A673 (cell line): ENCODE data around the gene NF1. TPM values are rescaled to one million over a fixed set of nuclear protein-coding genes. Genes with fewer than 3 reads are reported as not detected.

ENCODE experiments used
- BruUV-seq: library from RNA; stranded (reverse); fragments of 400-500 nt; replicated peaks from 2 replicates; lab custom pipeline; 2021; lab: Mats Ljungman, UMichigan
- CTCF ChIA-PET: fragments of 300-600 bp; sonication (Branson Sonifier 250); formaldehyde crosslinking; loops from one replicate; lab custom pipeline; 2022; ENCODE audit warnings: antibody characterized with exemption; lab: Charles Lee
- POLR2A ChIA-PET: fragments of 300-600 bp; sonication (Branson Sonifier 250); formaldehyde crosslinking; loops from one replicate; lab custom pipeline; 2022; ENCODE audit warnings: antibody characterized with exemption; ENCODE audit not compliant: low non-redundant PET; lab: Charles Lee
- DNase-seq: peaks from one replicate; pipeline ENCODE4 v3.0.0-alpha.2; 2015; ENCODE audit warnings: low spot score
- H3K27ac ChIP-seq: fragments of 200-600 bp; sonication (generic); 2 replicates; pipeline ENCODE4 v1.5.1; 2016; ENCODE audit warnings: mixed run types, low read depth, mild to moderate bottlenecking, mixed read lengths, antibody characterized with exemption, low read length; ENCODE audit not compliant: poor library complexity, severe bottlenecking
- H3K27me3 ChIP-seq: fragments of 200-600 bp; sonication (generic); replicated peaks from 2 replicates; pipeline ENCODE4 v1.6.1; 2017; ENCODE audit warnings: mixed run types, low read depth, mild to moderate bottlenecking, mixed read lengths, antibody characterized with exemption, low read length; ENCODE audit not compliant: insufficient read depth, poor library complexity
- H3K36me3 ChIP-seq: fragments of 200-600 bp; sonication (generic); 2 replicates; pipeline ENCODE4 v1.6.1; 2016; ENCODE audit warnings: mixed run types, mild to moderate bottlenecking, mixed read lengths, antibody characterized with exemption, low read length; ENCODE audit not compliant: insufficient read depth, poor library complexity, severe bottlenecking
- H3K4me1 ChIP-seq: fragments of 200-600 bp; sonication (generic); 2 replicates; pipeline ENCODE4 v1.6.1; 2017; ENCODE audit warnings: mixed run types, mild to moderate bottlenecking, mixed read lengths, antibody characterized with exemption, low read length; ENCODE audit not compliant: insufficient read depth, poor library complexity, severe bottlenecking
- H3K4me3 ChIP-seq: fragments of 200-600 bp; sonication (generic); 2 replicates; pipeline ENCODE4 v1.5.1; 2016; ENCODE audit warnings: low read depth, mixed run types, mild to moderate bottlenecking, mixed read lengths, low read length; ENCODE audit not compliant: poor library complexity, severe bottlenecking
- H3K9me3 ChIP-seq: fragments of 200-600 bp; sonication (generic); 2 replicates; pipeline ENCODE4 v1.6.1; 2016; ENCODE audit warnings: mixed run types, low read depth, mild to moderate bottlenecking, mixed read lengths, antibody characterized with exemption, low read length; ENCODE audit not compliant: poor library complexity, severe bottlenecking
- EZH2 ChIP-seq: fragments of 200-600 bp; sonication (generic); IDR thresholded peaks from 2 replicates; pipeline ENCODE4 v1.6.1; 2017; ENCODE audit warnings: borderline replicate concordance, low read depth, mild to moderate bottlenecking, mixed read lengths, antibody characterized with exemption, low read length; ENCODE audit not compliant: poor library complexity, severe bottlenecking
- intact Hi-C: fragments of 100-400 bp; cut with micrococcal nuclease; formaldehyde crosslinking; loops from one replicate; pipeline ENCODE4 v1.10.0; 2022; ENCODE audit not compliant: unreplicated experiment
- total RNA-seq: library from RNA; stranded (reverse); gene quantifications from 2 replicates; pipeline ENCODE4 v1.2.3, GENCODE V29; 2021
- TF ChIP-seq, protein P1 (sequence below): fragments of 300-800, 200-600 bp; sonication (generic); conservative IDR thresholded peaks from 2 replicates; pipeline ENCODE4 v1.5.1; 2017; ENCODE audit warnings: low read depth, mild to moderate bottlenecking, antibody characterized with exemption, low read length, moderate library complexity, mixed read lengths

NF1 gene
- total RNA-seq, 1 experiment from 2014 or later = 32.1 TPM

DNA sequence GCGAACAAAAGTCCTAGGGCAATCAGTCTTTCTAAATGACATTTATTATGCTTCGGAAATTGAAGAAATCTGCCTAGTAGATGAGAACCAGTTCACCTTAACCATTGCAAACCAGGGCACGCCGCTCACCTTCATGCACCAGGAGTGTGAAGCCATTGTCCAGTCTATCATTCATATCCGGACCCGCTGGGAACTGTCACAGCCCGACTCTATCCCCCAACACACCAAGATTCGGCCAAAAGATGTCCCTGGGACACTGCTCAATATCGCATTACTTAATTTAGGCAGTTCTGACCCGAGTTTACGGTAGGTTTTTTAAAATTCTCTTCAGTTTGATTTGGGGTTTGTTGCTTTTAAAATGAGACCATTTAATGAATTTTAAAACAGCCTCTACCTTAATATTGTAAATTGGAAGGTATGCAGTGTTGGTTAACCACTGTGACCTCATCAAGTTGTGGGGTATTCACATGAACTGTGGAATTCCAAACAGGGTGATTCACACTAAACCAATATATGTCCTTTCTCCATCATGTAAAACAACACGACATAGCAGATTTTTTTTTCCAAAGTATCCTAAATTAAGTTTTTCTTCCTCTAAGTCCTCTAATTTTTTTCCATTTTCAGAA lies 232.9 kb downstream of the NF1 start:
- Histone ChIP-seq H3K36me3 (no peaks in the 10 kb centered on the region), H3K4me1 (no peaks in the 10 kb centered on the region), H3K27me3 (no peaks in the 10 kb centered on the region), H3K4me3 (no peak overlapping the region), H3K27ac (no peak overlapping the region), H3K9me3 (no peaks in the 10 kb centered on the region)
- POLR2A ChIA-PET = no interaction called here
- no peak for TF ChIP-seq EZH2
- TF ChIP-seq, protein P1, sequence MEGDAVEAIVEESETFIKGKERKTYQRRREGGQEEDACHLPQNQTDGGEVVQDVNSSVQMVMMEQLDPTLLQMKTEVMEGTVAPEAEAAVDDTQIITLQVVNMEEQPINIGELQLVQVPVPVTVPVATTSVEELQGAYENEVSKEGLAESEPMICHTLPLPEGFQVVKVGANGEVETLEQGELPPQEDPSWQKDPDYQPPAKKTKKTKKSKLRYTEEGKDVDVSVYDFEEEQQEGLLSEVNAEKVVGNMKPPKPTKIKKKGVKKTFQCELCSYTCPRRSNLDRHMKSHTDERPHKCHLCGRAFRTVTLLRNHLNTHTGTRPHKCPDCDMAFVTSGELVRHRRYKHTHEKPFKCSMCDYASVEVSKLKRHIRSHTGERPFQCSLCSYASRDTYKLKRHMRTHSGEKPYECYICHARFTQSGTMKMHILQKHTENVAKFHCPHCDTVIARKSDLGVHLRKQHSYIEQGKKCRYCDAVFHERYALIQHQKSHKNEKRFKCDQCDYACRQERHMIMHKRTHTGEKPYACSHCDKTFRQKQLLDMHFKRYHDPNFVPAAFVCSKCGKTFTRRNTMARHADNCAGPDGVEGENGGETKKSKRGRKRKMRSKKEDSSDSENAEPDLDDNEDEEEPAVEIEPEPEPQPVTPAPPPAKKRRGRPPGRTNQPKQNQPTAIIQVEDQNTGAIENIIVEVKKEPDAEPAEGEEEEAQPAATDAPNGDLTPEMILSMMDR = no peak
- DNase-seq = no peak
- CTCF ChIA-PET = interaction anchor here (0.5 kb wide), 1 partner anchor 399 kb away, joined by 3 read pairs; no protein-coding TSS in a partner anchor
- no TSS peak for BruUV-seq
- intact Hi-C loops = no loop called here

- no peak for DNase-seq
- TF ChIP-seq EZH2 = no peak
- TF ChIP-seq, protein P1 = no peak
- no TSS peak for BruUV-seq
- Histone ChIP-seq H3K4me1 (no peaks in the 10 kb centered on the region), H3K9me3 (no peaks in the 10 kb centered on the region), H3K27me3 (no peaks in the 10 kb centered on the region), H3K27ac (no peak overlapping the region), H3K36me3 (no peaks in the 10 kb centered on the region), H3K4me3 (no peak overlapping the region)
- intact Hi-C loops = no loop called here
- CTCF ChIA-PET = interaction anchor here (0.5 kb wide), 1 partner anchor 399 kb away, joined by 3 read pairs; no protein-coding TSS in a partner anchor
- POLR2A ChIA-PET = no interaction called here
Measured at GRCh38 chr17:31328160-31328535, 233.4 kb downstream of the NF1 start.

- ChIA-PET CTCF (no interaction called here), POLR2A (no interaction called here)
- no peaks in the 10 kb centered on the region for H3K36me3 ChIP-seq
Measured at GRCh38 chr17:31329221-31329620, 234.4 kb downstream of the NF1 start.

More at GRCh38 chr17:31329221-31329620, 234.4 kb downstream of the NF1 start:
- Histone ChIP-seq H3K9me3 (no peaks in the 10 kb centered on the region), H3K27me3 (no peaks in the 10 kb centered on the region), H3K4me1 (no peaks in the 10 kb centered on the region), H3K4me3 (no peak overlapping the region), H3K27ac (no peak overlapping the region)
- no TSS peak for BruUV-seq
- TF ChIP-seq, protein P1 = no peak
- TF ChIP-seq EZH2 = no peak
- DNase-seq = no peak
- intact Hi-C loops = no loop called here
